ENCODE data around the gene PCDHA1.

DNA sequence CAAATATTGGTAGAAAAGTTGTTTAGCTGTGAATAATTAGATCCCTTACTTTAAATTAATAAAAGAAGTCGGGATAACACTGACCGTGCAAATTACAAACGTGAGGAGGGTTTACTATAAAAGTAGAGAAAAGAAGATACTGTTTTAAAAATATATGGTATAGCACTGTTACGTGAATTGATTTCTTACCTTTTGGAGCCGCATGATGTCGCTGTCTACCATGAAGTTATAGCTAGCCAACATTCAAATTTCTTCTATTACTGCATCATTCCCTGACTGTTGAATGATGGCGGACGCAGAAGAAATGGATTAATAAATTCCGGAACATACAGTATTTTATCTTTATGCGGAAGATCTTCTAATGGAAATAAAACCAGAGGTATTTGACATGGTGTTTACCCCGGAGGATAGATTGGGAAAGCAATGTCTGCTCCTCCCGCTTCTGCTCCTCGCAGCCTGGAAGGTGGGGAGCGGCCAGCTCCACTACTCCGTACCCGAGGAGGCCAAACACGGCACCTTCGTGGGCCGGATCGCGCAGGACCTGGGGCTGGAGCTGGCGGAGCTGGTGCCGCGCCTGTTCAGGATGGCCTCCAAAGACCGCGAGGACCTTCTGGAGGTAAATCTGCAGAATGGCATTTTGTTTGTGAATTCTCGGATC lies 41.9 kb downstream of the PCDHA1 start, which contains the start of gene PCDHA6:
- TF ChIP-seq, protein P1, sequence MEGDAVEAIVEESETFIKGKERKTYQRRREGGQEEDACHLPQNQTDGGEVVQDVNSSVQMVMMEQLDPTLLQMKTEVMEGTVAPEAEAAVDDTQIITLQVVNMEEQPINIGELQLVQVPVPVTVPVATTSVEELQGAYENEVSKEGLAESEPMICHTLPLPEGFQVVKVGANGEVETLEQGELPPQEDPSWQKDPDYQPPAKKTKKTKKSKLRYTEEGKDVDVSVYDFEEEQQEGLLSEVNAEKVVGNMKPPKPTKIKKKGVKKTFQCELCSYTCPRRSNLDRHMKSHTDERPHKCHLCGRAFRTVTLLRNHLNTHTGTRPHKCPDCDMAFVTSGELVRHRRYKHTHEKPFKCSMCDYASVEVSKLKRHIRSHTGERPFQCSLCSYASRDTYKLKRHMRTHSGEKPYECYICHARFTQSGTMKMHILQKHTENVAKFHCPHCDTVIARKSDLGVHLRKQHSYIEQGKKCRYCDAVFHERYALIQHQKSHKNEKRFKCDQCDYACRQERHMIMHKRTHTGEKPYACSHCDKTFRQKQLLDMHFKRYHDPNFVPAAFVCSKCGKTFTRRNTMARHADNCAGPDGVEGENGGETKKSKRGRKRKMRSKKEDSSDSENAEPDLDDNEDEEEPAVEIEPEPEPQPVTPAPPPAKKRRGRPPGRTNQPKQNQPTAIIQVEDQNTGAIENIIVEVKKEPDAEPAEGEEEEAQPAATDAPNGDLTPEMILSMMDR (IDR thresholded peaks at IDR 0.05) = no peak
- TF ChIP-seq POLR2AphosphoS5 (IDR thresholded peaks at IDR 0.05) = no peak
